HG03025 (cell line): ENCODE results near the gene SRP72.

Experiments used
- ATAC-seq: cut with Tn5 transposase; IDR thresholded peaks from one replicate; pipeline ENCODE4 v1.9.1; 2021; ENCODE audit warnings: mild to moderate bottlenecking, moderate library complexity; ENCODE audit not compliant: unreplicated experiment, low FRiP score

Gene SRP72

DNA sequence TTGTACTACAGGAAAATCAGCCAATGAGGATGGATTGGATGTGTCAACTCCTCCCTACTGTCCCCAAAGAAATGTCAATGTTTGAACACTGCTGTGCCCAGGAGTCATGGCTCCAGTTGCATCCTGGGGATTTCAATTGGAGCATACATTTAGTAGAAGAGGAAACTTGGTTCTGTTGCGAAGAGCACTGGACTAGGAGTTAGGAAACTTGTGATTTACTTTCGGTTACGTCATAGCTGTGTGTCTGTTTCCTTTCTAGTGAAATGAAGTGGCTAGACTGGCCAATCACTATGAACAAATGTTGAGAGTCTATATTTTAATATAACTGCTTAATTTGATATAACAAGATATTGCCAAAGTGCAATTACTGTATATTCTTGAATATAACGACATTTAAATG is 73.4 kb downstream of the SRP72 start:
- ATAC-seq: no peak

DNA sequence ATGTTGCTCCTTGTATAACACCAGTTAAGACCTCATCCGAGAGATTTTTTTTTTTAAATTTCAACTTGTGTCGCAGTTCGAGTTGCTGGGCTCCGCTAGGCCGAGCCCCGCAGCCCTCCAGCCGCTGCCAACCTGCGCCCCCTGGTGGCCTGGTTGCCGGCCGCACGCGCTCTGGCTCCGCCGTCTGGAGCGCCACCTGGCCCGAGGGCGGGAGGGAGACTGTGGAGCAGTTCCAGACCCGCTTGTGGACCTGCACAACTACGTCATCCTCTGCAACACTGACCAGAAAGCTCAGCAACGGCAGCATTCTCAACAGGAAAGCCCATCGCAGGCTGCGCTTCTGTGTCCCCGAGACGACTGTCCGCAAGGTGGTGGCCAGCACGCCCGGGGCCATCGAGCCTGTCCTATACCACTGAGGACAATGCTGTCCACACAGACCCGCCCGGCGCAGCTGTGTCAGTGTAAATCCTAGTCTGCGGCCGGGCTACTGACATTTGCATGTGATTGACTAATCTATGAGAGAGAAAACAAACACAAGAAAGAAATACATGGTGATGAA is 77.2 kb downstream of the SRP72 start:
- ATAC-seq: peak; percentile 94

DNA sequence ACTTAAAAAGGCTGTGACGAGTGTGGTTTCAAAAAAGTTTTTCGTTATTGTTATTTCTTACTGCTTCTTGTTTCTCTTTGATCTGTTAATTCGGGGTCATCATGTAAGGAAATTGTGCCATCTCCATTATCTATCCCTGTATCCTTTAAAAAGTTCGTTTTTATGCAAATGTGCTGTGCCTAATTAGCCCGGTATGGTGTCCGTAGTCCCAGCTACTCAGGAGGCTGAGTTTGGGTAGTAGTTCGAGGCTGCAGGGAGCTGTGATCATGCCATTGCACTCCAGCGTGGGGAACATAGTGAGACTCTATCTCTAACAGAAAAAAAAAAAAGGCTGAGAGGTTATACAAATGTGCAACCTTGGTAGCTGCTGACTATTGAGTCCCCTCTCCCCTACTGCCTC is 83.2 kb downstream of the SRP72 start:
- no peak for ATAC-seq

DNA sequence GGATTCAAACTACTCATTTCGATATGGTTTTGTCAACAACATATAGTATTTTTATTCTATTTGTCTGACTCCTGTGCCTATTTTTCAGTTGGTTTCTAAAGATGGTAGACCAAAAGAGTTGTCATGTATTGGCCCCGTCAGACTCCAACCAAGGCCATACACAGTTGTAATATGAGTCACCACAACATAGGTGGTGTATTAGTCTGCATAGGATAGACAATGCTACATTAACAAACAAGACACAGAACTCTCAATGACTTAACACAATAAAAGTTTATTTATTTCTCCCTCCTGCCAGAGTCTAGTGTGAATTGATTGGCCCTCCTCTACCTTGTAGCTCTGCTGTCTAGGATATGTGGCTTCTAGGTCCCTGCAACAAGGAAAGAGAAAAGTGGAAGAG is 84.1 kb downstream of the SRP72 start:
- ATAC-seq: no peak

DNA sequence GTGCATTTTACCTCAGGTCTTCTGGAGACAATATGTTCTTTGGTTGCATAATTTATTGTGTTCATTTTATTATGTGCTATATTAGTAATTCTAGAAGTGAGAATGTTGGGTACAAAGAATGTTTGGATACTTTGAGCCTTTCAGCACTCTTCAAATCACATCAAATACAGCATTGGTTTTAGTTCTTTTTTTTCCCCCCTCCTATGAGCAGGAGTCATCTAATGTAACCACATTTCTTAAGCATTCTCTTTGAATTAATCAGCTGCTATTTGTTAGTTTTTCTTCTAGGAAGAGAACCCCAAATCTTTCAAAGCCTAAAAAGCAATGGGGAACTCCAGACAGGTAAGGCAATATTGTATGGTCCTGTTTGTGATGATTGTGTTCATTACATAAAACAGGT is 84.9 kb downstream of the SRP72 start:
- no peak for ATAC-seq
